HEK293T (cell line): Measurements from ENCODE around the gene GFPT2.

Experiments
- CTCF ChIA-PET: fragments of 350-600 bp; formaldehyde crosslinking; extraction: SDS; loops from one replicate; lab custom pipeline; 2021; ENCODE audit warnings: antibody characterized with exemption, inconsistent platforms; lab: Yijun Ruan, JAX
- POLR2A ChIA-PET: fragments of 350-600 bp; formaldehyde crosslinking; extraction: SDS; loops from one replicate; lab custom pipeline; 2020; ENCODE audit warnings: antibody characterized with exemption, inconsistent platforms; lab: Yijun Ruan, JAX
- DNase-seq: peaks from one replicate; pipeline ENCODE4 v3.0.0; 2012; ENCODE audit warnings: mixed read lengths; ENCODE audit errors: extremely low spot score
- ARNT ChIP-seq: fragments of 450-650 bp; IDR thresholded peaks from 2 replicates; pipeline ENCODE4 v1.6.1; 2017; ENCODE audit warnings: mild to moderate bottlenecking
- BHLHE40 ChIP-seq: fragments of 450-650 bp; IDR thresholded peaks from 2 replicates; pipeline ENCODE4 v1.6.1; 2016; ENCODE audit warnings: mild to moderate bottlenecking, moderate library complexity, borderline replicate concordance
- CTBP1 ChIP-seq: fragments of 450-650 bp; IDR thresholded peaks from 2 replicates; pipeline ENCODE4 v1.6.1; 2016; ENCODE audit warnings: borderline replicate concordance
- ELF4 ChIP-seq: fragments of 450-650 bp; IDR thresholded peaks from 2 replicates; pipeline ENCODE4 v1.6.1; 2017; ENCODE audit warnings: antibody characterized with exemption
- FOXA1 ChIP-seq: fragments of 450-650 bp; IDR thresholded peaks from 2 replicates; pipeline ENCODE4 v1.6.1; 2016; ENCODE audit warnings: mild to moderate bottlenecking
- FOXK2 ChIP-seq: fragments of 450-650 bp; IDR thresholded peaks from 2 replicates; pipeline ENCODE4 v1.6.1; 2016; ENCODE audit warnings: mild to moderate bottlenecking
- FOXM1 ChIP-seq: fragments of 450-650 bp; IDR thresholded peaks from 2 replicates; pipeline ENCODE4 v1.6.1; 2017; ENCODE audit warnings: mild to moderate bottlenecking, borderline replicate concordance
- HDGF ChIP-seq: fragments of 450-650 bp; IDR thresholded peaks from 2 replicates; pipeline ENCODE4 v1.6.1; 2017; ENCODE audit warnings: antibody characterized with exemption, borderline replicate concordance
- L3MBTL2 ChIP-seq: fragments of 450-650 bp; conservative IDR thresholded peaks from 2 replicates; pipeline ENCODE4 v1.6.1; 2016; ENCODE audit warnings: mild to moderate bottlenecking
- LEF1 ChIP-seq: fragments of 450-650 bp; IDR thresholded peaks from 2 replicates; pipeline ENCODE4 v1.6.1; 2017; ENCODE audit warnings: mild to moderate bottlenecking, borderline replicate concordance
- NFRKB ChIP-seq: fragments of 450-650 bp; IDR thresholded peaks from 2 replicates; pipeline ENCODE4 v1.6.1; 2016; ENCODE audit warnings: mild to moderate bottlenecking, moderate library complexity
- SP1 ChIP-seq: fragments of 450-650 bp; IDR thresholded peaks from 2 replicates; pipeline ENCODE4 v1.6.1; 2017
- SUZ12 ChIP-seq: fragments of 450-650 bp; IDR thresholded peaks from 2 replicates; pipeline ENCODE4 v1.6.1; 2016; ENCODE audit warnings: mild to moderate bottlenecking
- TARDBP ChIP-seq: fragments of 450-650 bp; IDR thresholded peaks from 2 replicates; pipeline ENCODE4 v1.6.1; 2016
- ZNF384 ChIP-seq: fragments of 450-650 bp; IDR thresholded peaks from 2 replicates; pipeline ENCODE4 v1.6.1; 2016
- TF ChIP-seq, protein P1 (sequence below): fragments of 450-650 bp; IDR thresholded peaks from 2 replicates; pipeline ENCODE4 v1.6.1; 2016

GFPT2 gene

DNA sequence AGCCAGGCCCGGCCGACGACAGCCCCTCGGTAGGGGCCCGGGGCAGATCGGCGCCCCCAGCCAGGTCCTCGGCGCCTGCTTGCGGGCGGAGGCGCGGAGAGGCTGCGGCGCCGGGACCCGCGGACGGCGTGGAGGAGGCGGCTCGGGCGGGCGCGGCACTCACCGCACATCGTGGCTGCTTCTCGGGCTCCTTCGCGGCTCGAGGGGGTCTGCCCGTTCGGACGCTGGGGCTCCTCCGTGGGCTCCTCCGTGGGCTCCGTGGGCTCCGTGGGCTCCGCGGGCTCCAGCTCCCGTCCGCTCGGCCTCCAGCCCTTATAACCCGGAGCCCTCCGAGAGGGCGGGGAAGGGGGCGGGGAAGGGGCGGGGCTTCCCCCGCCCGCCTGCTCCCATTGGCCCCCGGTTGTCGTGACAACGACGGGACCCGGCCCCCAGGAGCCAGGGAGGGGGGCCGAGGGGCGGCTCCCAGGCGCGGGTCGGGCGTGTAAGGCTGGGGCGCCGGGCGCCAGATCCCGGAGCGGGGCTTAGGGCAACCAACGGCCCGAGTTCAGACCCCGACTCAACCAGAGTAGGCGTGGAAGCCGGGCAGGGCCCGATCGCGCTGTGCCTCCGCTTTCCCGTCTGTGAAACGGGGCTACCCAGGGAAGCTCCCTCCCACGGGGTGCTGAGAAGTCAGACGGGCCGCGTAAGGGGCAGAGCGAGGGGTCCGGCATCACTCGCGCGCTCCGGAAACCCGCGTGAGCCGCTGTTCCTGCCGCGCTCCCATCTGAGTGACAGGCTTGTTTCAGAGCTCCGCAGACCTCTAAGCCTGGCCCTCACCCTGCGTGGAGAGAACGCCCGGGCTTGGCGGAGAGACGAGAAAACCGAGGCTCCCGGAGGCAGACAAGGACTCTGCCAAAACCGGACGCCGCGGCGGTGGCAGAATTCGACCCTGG lies at the start of gene GFPT2:
Gene GFPT2, minus strand, starts transcription at position 289 of the 932 bp plus-strand sequence. Its CDS starts 119 bp downstream, at position 170.
- POLR2A ChIA-PET = interaction anchor here (0.6 kb wide), 1 partner anchor 10 kb away, joined by 3 read pairs; no protein-coding TSS in a partner anchor
- peak; percentile 38; the same call in 1 of the 2 replicates for TF ChIP-seq TARDBP
- TF ChIP-seq CTBP1 = no peak
- TF ChIP-seq, protein P1, sequence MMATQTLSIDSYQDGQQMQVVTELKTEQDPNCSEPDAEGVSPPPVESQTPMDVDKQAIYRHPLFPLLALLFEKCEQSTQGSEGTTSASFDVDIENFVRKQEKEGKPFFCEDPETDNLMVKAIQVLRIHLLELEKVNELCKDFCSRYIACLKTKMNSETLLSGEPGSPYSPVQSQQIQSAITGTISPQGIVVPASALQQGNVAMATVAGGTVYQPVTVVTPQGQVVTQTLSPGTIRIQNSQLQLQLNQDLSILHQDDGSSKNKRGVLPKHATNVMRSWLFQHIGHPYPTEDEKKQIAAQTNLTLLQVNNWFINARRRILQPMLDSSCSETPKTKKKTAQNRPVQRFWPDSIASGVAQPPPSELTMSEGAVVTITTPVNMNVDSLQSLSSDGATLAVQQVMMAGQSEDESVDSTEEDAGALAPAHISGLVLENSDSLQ = peak; percentile 92
- CTCF ChIA-PET = interaction anchor here (0.6 kb wide), 1 partner anchor 27 kb away, joined by 3 read pairs; no protein-coding TSS in a partner anchor
- peak; percentile 99 for DNase-seq

DNA sequence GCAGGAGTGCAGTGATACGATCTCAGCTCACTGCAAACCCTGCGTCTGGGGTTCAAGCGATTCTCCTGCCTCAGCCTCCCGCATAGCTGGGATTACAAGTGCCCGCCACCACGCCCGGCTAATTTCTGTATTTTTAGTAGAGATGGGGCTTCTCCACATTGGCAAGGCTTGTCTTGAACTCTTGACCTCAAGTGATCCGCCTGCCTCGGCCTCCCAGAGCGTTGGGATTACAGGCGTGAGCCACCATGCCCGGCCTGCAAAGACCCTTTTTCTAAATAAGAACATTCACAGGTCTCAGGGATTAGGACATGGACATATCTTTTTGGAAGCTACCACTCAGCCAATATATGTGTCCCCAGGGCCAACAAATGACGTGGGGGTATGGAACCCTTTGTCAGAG lies 49.6 kb upstream of the GFPT2 start:
- DNase-seq = no peak
- ChIA-PET POLR2A (no interaction called here), CTCF (no interaction called here)
- TF ChIP-seq FOXM1 = no peak
- no peak for TF ChIP-seq SP1
- TF ChIP-seq FOXA1 = no peak
- no peak for TF ChIP-seq ELF4
- no peak for TF ChIP-seq LEF1
- TF ChIP-seq FOXK2 = no peak
- no peak for TF ChIP-seq SUZ12
- TF ChIP-seq TARDBP = no peak
- TF ChIP-seq NFRKB = no peak
- no peak for TF ChIP-seq L3MBTL2

DNA sequence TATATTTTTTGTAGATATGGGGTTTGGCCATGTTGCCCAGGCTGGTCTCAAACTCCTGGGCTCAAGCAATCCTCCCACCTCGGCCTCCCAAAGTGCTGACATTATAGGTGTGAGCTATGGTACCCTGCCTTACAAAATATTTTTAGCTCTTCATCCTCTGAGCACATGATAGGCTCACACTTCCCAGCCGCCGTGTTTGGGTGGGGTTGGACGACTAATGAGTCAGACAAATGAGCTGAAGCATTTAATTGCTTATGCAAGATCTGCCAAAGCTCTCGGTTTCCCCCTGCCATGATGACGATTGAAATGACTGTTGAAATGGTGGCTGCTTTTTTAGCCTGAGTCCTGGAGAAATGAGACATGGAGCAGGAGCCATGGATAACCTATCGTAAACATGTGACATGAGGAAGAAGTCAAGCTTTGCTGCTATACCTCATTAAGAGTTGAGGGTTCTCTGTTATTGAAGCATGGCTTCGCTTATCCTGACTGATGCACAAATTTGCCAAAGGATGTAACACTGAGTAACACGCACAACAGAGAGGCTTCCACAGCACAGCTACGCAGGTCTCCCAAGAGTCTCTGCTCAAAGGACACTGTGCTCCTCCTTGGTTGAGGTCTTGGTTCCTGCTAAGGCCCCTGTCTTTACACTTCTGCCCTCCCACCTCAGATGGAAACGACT lies 48.2 kb upstream of the GFPT2 start:
- POLR2A ChIA-PET = no interaction called here
- DNase-seq = no peak
- TF ChIP-seq HDGF (no peak), ARNT (no peak), ZNF384 (no peak), LEF1 (no peak)
- CTCF ChIA-PET = no interaction called here

DNA sequence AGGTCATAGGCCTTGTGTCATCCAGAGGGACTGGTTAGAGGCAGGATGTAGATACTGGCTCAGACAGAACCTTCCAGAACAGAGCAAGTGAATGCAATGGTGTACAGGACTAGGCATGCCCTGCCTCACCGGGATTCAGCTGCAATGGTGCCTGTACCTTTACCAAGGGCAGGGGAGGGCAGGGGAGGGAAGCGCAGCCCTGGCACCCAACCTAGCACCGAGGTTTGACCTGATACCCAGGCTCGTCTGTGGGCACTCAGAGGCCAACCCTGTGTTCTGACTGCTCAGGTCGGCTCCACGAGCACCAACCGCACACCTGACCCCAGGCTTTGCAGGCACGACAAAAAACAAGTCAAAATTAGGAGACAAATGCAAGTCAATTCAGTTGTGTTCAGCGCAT lies 47.3 kb upstream of the GFPT2 start:
- DNase-seq = no peak
- TF ChIP-seq SUZ12 = no peak
- no peak for TF ChIP-seq HDGF
- TF ChIP-seq NFRKB = no peak
- TF ChIP-seq LEF1 = no peak
- TF ChIP-seq ELF4 = no peak
- TF ChIP-seq SP1 = no peak
- TF ChIP-seq, protein P1 = no peak
- no peak for TF ChIP-seq FOXK2
- TF ChIP-seq FOXA1 = no peak
- no peak for TF ChIP-seq ARNT
- no peak for TF ChIP-seq FOXM1
- TF ChIP-seq TARDBP = no peak
- TF ChIP-seq CTBP1 = no peak
- TF ChIP-seq BHLHE40 = no peak
- TF ChIP-seq L3MBTL2 = no peak
- no peak for TF ChIP-seq ZNF384
- POLR2A ChIA-PET = no interaction called here
- CTCF ChIA-PET = interaction anchor here (0.6 kb wide), 1 partner anchor 76 kb away, joined by 3 read pairs; no protein-coding TSS in a partner anchor

DNA sequence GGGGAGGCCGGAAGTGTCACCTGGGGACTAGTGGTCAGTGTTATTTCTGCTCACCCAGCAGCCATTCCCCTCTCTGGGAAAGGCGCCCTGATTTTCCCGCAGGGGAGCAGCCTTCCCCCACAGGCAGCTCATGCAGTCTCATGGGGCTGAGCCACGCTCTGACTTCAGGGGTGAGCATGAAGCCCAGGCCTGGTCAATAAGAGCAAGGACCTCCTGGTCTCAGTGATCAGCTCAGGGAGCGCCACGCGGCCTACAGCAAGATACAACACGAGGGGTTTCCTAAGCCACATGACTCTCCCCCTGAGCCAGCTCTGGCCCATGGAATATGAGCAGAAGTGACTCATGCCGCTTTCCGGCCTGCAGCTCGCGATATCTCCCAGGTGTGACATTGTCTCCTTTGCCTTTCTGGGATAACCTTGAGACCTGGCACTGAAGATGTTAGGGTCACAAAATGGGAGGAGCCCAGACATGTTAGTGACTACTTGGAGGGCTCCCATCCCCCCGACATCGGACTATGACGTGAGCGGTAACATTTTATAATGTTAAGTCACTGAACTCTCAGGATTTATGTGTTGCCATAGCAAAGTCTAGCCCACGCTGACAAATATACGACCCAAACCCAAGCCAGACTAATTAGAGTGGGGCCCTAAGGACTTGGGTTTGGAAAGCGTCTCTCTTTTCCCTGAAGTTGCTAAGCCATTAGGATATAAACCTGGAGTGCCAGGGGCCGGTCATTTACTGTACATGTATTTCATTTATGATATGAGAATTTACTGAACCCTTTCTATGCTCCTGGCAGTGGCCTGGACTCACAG lies 46.5 kb upstream of the GFPT2 start:
- ChIA-PET CTCF (interaction anchor here (0.6 kb wide), 2 partner anchors 71 to 75 kb away, joined by 3 read pairs; no protein-coding TSS in a partner anchor), POLR2A (no interaction called here)
- TF ChIP-seq ELF4 = no peak
- TF ChIP-seq BHLHE40 = no peak
- no peak for TF ChIP-seq SP1
- TF ChIP-seq FOXK2 = no peak
- TF ChIP-seq SUZ12 = no peak
- TF ChIP-seq ZNF384 = no peak
- TF ChIP-seq TARDBP = no peak
- TF ChIP-seq CTBP1 = no peak
- peak; percentile 10 for DNase-seq

DNA sequence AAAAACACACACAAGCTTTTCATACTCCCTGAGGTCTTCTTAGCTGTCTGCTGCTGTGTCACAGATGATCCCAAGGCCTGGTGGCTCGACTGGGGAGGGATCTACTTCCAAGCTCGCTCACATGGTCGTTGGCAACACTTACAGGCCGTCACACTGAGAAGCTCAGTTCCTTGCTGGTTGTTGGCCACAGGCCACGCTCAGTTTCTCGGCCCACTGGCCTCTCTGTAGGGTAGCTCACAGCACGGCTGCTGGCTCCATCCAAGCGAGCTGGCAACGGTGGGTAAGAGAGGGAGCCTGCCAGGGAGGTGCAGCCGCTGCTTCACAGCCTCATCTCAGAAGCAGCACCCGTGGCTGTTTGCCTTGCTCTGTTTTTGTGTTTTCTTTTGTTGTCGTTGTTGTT lies 43.8 kb upstream of the GFPT2 start:
- DNase-seq = peak; percentile 3
- ChIA-PET POLR2A (no interaction called here), CTCF (no interaction called here)
- TF ChIP-seq FOXA1 (no peak), TARDBP (no peak), FOXK2 (no peak), SUZ12 (no peak), FOXM1 (no peak), BHLHE40 (no peak), SP1 (no peak), ARNT (no peak)
